ENCODE data around the gene LENG8. TPM values are rescaled to one million over a fixed set of nuclear protein-coding genes. Genes with fewer than 3 reads are reported as not detected.

LENG8 gene
- total and polyA plus RNA-seq, 2 experiments from 2014 or later = 42.1 to 74.3 TPM

DNA sequence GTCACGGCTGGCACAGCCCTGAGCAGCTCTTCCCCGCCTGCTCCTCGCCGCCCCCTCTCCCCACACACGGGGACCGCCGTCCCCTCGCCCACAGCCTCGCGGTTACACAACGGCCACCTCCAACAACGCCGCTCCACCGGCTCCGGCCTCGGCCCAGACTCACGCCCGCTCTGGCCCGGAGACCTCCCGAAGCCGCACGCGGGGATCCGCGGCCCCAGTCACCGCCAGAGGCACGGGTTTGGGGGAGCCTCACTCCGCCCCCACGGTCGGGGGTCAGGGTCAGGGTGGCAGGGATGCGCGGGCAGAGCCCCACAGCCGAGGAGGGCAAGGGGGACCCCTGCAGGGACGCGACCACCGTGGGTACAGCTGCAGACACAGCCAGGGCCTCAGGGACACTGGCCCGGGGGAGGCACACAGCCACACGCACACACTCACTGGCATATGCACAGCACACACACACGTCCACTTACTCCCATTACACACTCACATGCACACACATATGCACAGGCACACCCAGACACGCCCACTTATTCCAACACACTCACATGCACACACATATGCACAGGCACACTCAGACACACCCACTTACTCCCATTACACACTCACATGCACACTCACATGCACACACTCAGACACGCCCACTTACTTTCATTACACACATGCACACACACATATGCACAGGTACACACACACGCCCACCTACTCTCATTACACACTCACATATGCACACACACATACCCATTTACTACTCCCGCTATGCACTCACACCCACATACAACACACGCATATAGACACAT lies 32.1 kb upstream of the LENG8 start (continued):
- TF ChIP-seq, protein P1, sequence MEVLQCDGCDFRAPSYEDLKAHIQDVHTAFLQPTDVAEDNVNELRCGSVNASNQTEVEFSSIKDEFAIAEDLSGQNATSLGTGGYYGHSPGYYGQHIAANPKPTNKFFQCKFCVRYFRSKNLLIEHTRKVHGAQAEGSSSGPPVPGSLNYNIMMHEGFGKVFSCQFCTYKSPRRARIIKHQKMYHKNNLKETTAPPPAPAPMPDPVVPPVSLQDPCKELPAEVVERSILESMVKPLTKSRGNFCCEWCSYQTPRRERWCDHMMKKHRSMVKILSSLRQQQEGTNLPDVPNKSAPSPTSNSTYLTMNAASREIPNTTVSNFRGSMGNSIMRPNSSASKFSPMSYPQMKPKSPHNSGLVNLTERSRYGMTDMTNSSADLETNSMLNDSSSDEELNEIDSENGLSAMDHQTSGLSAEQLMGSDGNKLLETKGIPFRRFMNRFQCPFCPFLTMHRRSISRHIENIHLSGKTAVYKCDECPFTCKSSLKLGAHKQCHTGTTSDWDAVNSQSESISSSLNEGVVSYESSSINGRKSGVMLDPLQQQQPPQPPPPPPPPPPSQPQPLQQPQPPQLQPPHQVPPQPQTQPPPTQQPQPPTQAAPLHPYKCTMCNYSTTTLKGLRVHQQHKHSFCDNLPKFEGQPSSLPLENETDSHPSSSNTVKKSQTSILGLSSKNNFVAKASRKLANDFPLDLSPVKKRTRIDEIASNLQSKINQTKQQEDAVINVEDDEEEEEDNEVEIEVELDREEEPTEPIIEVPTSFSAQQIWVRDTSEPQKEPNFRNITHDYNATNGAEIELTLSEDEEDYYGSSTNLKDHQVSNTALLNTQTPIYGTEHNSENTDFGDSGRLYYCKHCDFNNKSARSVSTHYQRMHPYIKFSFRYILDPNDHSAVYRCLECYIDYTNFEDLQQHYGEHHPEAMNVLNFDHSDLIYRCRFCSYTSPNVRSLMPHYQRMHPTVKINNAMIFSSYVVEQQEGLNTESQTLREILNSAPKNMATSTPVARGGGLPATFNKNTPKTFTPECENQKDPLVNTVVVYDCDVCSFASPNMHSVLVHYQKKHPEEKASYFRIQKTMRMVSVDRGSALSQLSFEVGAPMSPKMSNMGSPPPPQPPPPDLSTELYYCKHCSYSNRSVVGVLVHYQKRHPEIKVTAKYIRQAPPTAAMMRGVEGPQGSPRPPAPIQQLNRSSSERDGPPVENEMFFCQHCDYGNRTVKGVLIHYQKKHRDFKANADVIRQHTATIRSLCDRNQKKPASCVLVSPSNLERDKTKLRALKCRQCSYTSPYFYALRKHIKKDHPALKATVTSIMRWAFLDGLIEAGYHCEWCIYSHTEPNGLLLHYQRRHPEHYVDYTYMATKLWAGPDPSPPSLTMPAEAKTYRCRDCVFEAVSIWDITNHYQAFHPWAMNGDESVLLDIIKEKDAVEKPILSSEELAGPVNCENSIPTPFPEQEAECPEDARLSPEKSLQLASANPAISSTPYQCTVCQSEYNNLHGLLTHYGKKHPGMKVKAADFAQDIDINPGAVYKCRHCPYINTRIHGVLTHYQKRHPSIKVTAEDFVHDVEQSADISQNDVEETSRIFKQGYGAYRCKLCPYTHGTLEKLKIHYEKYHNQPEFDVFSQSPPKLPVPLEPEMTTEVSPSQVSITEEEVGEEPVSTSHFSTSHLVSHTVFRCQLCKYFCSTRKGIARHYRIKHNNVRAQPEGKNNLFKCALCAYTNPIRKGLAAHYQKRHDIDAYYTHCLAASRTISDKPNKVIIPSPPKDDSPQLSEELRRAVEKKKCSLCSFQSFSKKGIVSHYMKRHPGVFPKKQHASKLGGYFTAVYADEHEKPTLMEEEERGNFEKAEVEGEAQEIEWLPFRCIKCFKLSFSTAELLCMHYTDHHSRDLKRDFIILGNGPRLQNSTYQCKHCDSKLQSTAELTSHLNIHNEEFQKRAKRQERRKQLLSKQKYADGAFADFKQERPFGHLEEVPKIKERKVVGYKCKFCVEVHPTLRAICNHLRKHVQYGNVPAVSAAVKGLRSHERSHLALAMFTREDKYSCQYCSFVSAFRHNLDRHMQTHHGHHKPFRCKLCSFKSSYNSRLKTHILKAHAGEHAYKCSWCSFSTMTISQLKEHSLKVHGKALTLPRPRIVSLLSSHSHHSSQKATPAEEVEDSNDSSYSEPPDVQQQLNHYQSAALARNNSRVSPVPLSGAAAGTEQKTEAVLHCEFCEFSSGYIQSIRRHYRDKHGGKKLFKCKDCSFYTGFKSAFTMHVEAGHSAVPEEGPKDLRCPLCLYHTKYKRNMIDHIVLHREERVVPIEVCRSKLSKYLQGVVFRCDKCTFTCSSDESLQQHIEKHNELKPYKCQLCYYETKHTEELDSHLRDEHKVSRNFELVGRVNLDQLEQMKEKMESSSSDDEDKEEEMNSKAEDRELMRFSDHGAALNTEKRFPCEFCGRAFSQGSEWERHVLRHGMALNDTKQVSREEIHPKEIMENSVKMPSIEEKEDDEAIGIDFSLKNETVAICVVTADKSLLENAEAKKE (CRISPR knock-in tag; IDR thresholded peaks at IDR 0.05) = no peak
- TF ChIP-seq ZNF331 (CRISPR knock-in tag; IDR thresholded peaks at IDR 0.05; ENCODE audit: low read depth) = no peak

DNA sequence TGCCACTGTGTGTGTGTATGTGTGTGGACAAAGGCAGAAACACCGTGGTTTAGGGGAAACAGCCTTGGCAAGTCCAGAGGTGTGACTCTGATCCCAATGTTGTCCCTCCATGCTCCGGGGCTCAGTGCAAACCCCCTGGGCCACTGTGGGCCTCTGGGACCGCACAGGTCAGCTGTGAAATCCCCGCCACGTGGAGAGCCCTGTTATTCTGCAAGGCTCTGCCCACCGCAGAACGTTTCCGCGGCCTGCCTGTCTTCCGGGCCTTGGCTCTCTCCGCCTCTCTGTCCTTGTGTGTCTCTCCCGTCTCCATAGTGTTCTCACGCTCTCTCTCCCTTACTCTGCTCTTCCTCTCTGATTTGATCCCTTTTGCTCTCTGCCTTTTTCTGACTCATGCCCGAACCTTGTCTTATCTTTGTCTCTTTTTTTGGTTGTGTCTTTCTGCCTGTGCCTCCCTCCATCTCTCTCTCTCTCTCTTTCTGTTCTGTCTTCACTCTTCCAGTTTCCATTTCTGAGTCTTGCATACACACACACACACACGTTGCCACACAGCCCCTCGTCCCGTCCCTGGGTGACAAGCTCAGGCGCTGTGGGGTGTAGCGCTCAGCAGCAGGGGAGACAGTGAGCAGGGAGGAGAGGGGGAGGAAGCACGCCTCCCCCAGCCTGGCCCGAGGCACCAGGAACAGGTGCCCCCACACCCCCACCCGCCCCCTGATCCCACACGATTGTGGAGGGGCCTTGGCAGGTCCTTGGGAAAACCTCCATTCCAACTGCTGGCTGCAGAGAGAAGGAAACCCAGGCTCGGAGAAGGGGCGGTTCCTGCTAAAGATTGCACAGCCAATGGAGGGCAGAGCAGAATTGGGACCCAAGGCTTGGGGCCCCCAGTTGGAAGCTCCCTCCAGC lies 30.7 kb upstream of the LENG8 start:
- H3K9me3 Mint-ChIP-seq = peaks cover 20% of the 10 kb centered on the region
- no peaks in the 10 kb centered on the region; the same call in 1 of the 2 replicates for H4K20me1 ChIP-seq (replicated peaks; ENCODE audit: insufficient read depth)
- H3K27ac Mint-ChIP-seq = peak overlapping the region; percentile 23; the same call in 1 of the 2 replicates
- peaks cover 44% of the 10 kb centered on the region for H3K4me1 Mint-ChIP-seq
- H3K9me2 ChIP-seq (ENCODE audit: insufficient read depth) = no peaks in the 10 kb centered on the region
- H3K27ac ChIP-seq (ENCODE audit: low read depth) = no peak overlapping the region
- H3K4me3 Mint-ChIP-seq = peak overlapping the region; percentile 13; the same call in 2 of the 3 replicates
- H3K4me3 ChIP-seq = no peak overlapping the region
- DNase-seq (ENCODE audit: low spot score) (peak; percentile 43), ATAC-seq (no peak)
- peaks cover 37% of the 10 kb centered on the region for H3K4me1 ChIP-seq (ENCODE audit: insufficient read depth)
- peaks cover 21% of the 10 kb centered on the region for H3F3A ChIP-seq (replicated peaks; ENCODE audit: low read depth)
- H3K36me3 ChIP-seq (ENCODE audit: insufficient read depth) = no peaks in the 10 kb centered on the region
- peak overlapping the region; percentile 66 for H3K4me2 ChIP-seq
- no peak overlapping the region for H2AFZ ChIP-seq
- H3K27me3 Mint-ChIP-seq (ENCODE audit: insufficient read depth, low read depth, poor library complexity) = peaks cover 30% of the 10 kb centered on the region
- peaks cover 23% of the 10 kb centered on the region for H3K27me3 ChIP-seq (ENCODE audit: insufficient read depth)
- H3K36me3 Mint-ChIP-seq (ENCODE audit: low read depth) = peaks cover 31% of the 10 kb centered on the region
- H3K79me2 ChIP-seq (replicated peaks; ENCODE audit: insufficient read depth) = 0 out of 2 replicates have a peak, but pooled peaks cover 3% of the 10 kb centered on the region
- TF ChIP-seq, protein P2, sequence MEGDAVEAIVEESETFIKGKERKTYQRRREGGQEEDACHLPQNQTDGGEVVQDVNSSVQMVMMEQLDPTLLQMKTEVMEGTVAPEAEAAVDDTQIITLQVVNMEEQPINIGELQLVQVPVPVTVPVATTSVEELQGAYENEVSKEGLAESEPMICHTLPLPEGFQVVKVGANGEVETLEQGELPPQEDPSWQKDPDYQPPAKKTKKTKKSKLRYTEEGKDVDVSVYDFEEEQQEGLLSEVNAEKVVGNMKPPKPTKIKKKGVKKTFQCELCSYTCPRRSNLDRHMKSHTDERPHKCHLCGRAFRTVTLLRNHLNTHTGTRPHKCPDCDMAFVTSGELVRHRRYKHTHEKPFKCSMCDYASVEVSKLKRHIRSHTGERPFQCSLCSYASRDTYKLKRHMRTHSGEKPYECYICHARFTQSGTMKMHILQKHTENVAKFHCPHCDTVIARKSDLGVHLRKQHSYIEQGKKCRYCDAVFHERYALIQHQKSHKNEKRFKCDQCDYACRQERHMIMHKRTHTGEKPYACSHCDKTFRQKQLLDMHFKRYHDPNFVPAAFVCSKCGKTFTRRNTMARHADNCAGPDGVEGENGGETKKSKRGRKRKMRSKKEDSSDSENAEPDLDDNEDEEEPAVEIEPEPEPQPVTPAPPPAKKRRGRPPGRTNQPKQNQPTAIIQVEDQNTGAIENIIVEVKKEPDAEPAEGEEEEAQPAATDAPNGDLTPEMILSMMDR (conservative IDR thresholded peaks at IDR 0.05; ENCODE audit: low read depth in 2 of 2) = no peak
- TF ChIP-seq, protein P3, sequence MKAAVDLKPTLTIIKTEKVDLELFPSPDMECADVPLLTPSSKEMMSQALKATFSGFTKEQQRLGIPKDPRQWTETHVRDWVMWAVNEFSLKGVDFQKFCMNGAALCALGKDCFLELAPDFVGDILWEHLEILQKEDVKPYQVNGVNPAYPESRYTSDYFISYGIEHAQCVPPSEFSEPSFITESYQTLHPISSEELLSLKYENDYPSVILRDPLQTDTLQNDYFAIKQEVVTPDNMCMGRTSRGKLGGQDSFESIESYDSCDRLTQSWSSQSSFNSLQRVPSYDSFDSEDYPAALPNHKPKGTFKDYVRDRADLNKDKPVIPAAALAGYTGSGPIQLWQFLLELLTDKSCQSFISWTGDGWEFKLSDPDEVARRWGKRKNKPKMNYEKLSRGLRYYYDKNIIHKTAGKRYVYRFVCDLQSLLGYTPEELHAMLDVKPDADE (IDR thresholded peaks at IDR 0.05) = no peak
- TF ChIP-seq STAT1 (IDR thresholded peaks at IDR 0.05; ENCODE audit: unreplicated experiment) (no peak), JUNB (IDR thresholded peaks at IDR 0.05; ENCODE audit: unreplicated experiment) (no peak), NANOG (IDR thresholded peaks at IDR 0.05; ENCODE audit: borderline replicate concordance) (no peak), ZNF114 (CRISPR knock-in tag; IDR thresholded peaks at IDR 0.05) (no peak)
- TF ChIP-seq, protein P4, sequence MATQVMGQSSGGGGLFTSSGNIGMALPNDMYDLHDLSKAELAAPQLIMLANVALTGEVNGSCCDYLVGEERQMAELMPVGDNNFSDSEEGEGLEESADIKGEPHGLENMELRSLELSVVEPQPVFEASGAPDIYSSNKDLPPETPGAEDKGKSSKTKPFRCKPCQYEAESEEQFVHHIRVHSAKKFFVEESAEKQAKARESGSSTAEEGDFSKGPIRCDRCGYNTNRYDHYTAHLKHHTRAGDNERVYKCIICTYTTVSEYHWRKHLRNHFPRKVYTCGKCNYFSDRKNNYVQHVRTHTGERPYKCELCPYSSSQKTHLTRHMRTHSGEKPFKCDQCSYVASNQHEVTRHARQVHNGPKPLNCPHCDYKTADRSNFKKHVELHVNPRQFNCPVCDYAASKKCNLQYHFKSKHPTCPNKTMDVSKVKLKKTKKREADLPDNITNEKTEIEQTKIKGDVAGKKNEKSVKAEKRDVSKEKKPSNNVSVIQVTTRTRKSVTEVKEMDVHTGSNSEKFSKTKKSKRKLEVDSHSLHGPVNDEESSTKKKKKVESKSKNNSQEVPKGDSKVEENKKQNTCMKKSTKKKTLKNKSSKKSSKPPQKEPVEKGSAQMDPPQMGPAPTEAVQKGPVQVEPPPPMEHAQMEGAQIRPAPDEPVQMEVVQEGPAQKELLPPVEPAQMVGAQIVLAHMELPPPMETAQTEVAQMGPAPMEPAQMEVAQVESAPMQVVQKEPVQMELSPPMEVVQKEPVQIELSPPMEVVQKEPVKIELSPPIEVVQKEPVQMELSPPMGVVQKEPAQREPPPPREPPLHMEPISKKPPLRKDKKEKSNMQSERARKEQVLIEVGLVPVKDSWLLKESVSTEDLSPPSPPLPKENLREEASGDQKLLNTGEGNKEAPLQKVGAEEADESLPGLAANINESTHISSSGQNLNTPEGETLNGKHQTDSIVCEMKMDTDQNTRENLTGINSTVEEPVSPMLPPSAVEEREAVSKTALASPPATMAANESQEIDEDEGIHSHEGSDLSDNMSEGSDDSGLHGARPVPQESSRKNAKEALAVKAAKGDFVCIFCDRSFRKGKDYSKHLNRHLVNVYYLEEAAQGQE (IDR thresholded peaks at IDR 0.05; ENCODE audit: unreplicated experiment) = no peak

All from GM23338 (cell line).